ENCODE measurements around the gene CCNY.

CCNY gene

DNA sequence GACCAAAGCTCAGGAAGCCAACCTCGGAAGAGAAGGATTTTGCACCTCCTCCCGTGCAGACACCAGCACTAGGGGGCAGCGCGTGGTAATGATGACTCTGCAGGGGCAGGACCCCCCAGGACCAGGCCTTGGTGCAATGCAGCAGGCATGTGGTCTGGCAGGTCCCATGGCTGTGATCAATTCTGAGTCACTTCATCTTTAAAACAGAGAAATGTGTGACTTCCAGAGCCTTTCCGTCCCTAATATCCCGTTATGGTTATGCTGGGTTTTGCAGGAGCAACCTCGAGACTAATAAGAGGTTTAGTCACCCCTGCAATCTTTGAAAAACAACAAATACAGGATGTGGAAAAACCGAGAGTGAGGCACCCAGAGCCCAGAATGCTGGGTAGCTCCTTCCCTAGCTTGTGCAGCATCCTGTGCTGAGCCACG lies 238.6 kb downstream of the CCNY start:
- Histone ChIP-seq H3K4me1 (ENCODE audit: control insufficient read depth in 1 of 2, insufficient read depth in 2 of 2, low read length in 2 of 2) (no peaks in the 10 kb centered on the region), H3K9me3 (ENCODE audit: control insufficient read depth in 1 of 2, low read length in 2 of 2) (no peaks in the 10 kb centered on the region), H3K36me3 (ENCODE audit: control insufficient read depth in 1 of 2, insufficient read depth in 2 of 2, low read length in 2 of 2) (peaks cover 6 to 19% of the 10 kb centered on the region in 2 donors), H3K4me3 (ENCODE audit: low read depth in 1 of 2, low read length in 2 of 2) (no peak overlapping the region), H3K27me3 (ENCODE audit: low read depth, low read length) (no peaks in the 10 kb centered on the region), H3K27ac (ENCODE audit: low read length) (no peak overlapping the region)

DNA sequence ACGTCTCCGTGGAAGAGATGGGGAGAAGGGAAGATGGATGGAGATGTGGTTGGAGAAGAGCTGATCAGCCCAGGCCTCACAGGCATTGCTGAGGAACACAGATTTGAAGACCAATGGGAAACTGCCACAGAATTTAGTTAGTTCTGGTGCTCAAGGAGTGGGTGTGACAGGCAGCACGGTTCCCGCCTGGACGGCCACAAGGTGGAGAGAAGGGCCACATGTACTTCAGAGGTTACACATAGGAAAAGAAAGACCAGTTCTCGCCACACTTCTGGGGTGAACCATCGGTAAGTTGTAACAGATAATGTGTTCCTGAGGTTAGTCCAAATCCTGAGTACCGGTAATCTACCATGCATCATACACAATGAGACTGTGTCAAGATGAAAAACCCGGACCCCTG lies 239.3 kb downstream of the CCNY start:
- Histone ChIP-seq H3K27me3 (ENCODE audit: low read depth, low read length) (no peaks in the 10 kb centered on the region), H3K27ac (ENCODE audit: low read length) (no peak overlapping the region), H3K4me1 (ENCODE audit: control insufficient read depth in 1 of 2, insufficient read depth in 2 of 2, low read length in 2 of 2) (no peaks in the 10 kb centered on the region), H3K36me3 (ENCODE audit: control insufficient read depth in 1 of 2, insufficient read depth in 2 of 2, low read length in 2 of 2) (peaks cover under 1 to 13% of the 10 kb centered on the region in 2 donors), H3K4me3 (ENCODE audit: low read depth in 1 of 2, low read length in 2 of 2) (no peak overlapping the region), H3K9me3 (ENCODE audit: control insufficient read depth in 1 of 2, low read length in 2 of 2) (no peaks in the 10 kb centered on the region)

DNA sequence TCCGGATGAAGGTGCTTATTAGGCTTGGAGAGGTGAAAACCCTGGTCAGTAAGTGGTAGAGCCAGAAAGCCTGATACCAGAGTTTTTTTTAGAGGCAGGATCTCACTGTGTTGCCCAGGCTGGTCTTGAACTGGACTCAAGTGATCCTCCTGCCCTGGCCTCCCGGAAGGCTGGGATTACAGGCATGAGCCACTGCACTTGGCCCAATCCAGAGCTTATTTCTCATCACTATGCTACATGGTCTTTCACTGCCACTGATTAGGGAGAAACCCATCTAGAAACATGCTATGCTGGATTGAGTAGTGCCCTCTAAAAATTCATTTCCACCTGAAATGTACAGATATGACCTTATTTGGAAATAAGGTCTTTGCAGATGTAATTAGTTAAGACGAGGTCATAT lies 240.4 kb downstream of the CCNY start:
- Histone ChIP-seq H3K36me3 (ENCODE audit: control insufficient read depth in 1 of 2, insufficient read depth in 2 of 2, low read length in 2 of 2) (peaks cover 0 to 12% of the 10 kb centered on the region in 2 donors), H3K9me3 (ENCODE audit: control insufficient read depth in 1 of 2, low read length in 2 of 2) (no peaks in the 10 kb centered on the region)

GRCh38 chr10:35577926-35578617 lies 241.8 kb downstream of the CCNY start:
- H3K9me3 ChIP-seq (ENCODE audit: control insufficient read depth in 1 of 2, low read length in 2 of 2), result no peaks in the 10 kb centered on the region
- H3K36me3 ChIP-seq (ENCODE audit: control insufficient read depth in 1 of 2, insufficient read depth in 2 of 2, low read length in 2 of 2), result peaks cover 0 to 12% of the 10 kb centered on the region in 2 donors
- no peaks in the 10 kb centered on the region for H3K27me3 ChIP-seq (ENCODE audit: low read depth, low read length)
- H3K27ac ChIP-seq (ENCODE audit: low read length), result no peak overlapping the region
- H3K4me3 ChIP-seq (ENCODE audit: low read depth in 1 of 2, low read length in 2 of 2), result no peak overlapping the region
- no peaks in the 10 kb centered on the region for H3K4me1 ChIP-seq (ENCODE audit: control insufficient read depth in 1 of 2, insufficient read depth in 2 of 2, low read length in 2 of 2)

More for the DNA sequence above, 240.4 kb downstream of the CCNY start:
- Histone ChIP-seq H3K4me3 (ENCODE audit: low read depth in 1 of 2, low read length in 2 of 2) (no peak overlapping the region), H3K4me1 (ENCODE audit: control insufficient read depth in 1 of 2, insufficient read depth in 2 of 2, low read length in 2 of 2) (no peaks in the 10 kb centered on the region), H3K27ac (ENCODE audit: low read length) (no peak overlapping the region), H3K27me3 (ENCODE audit: low read depth, low read length) (no peaks in the 10 kb centered on the region)

DNA sequence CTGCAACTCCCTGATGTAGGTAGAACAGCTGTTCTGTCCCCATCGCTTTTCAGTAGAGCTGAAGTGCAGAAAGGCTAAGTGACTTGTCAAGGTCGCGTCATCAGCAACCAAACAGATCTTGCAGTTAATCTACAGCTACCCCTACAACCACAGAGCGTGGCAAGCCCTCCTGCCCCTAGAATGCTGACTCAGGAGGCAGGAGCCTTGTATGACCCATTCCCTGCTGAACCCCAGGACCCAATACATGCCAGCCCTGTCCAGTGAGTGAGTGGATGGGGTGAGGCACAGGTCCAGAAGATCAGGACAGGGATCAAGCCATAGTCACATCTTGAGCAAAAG lies 242.3 kb downstream of the CCNY start:
- Histone ChIP-seq H3K27me3 (ENCODE audit: low read depth, low read length) (no peaks in the 10 kb centered on the region), H3K36me3 (ENCODE audit: control insufficient read depth in 1 of 2, insufficient read depth in 2 of 2, low read length in 2 of 2) (peaks cover 0 to 12% of the 10 kb centered on the region in 2 donors), H3K4me1 (ENCODE audit: control insufficient read depth in 1 of 2, insufficient read depth in 2 of 2, low read length in 2 of 2) (no peaks in the 10 kb centered on the region), H3K27ac (ENCODE audit: low read length) (no peak overlapping the region), H3K4me3 (ENCODE audit: low read depth in 1 of 2, low read length in 2 of 2) (no peak overlapping the region), H3K9me3 (ENCODE audit: control insufficient read depth in 1 of 2, low read length in 2 of 2) (no peaks in the 10 kb centered on the region)

DNA sequence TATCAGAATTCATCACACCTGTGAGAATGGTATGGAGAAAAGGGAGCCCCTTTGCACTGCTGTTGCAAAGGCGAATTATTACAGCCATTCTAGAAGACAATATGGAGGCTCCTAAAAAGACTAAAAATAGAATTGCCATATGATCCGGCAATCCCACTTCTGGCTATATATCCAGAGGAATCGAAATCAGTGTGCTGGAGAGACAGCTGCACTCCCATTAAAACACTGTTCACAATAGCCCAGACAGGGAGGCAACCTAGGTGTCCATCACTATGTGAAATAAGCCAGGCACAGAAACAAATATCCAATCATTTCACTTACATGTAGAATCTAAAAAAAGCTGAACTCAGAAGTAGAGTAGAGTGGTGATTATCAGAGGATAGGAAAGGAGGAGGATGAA lies 242.8 kb downstream of the CCNY start:
- H3K9me3 ChIP-seq (ENCODE audit: control insufficient read depth in 1 of 2, low read length in 2 of 2), result no peaks in the 10 kb centered on the region
- no peak overlapping the region for H3K27ac ChIP-seq (ENCODE audit: low read length)
- H3K4me1 ChIP-seq (ENCODE audit: control insufficient read depth in 1 of 2, insufficient read depth in 2 of 2, low read length in 2 of 2), result no peaks in the 10 kb centered on the region
- H3K36me3 ChIP-seq (ENCODE audit: control insufficient read depth in 1 of 2, insufficient read depth in 2 of 2, low read length in 2 of 2), result peaks cover 0 to 12% of the 10 kb centered on the region in 2 donors
- H3K4me3 ChIP-seq (ENCODE audit: low read depth in 1 of 2, low read length in 2 of 2), result no peak overlapping the region
- H3K27me3 ChIP-seq (ENCODE audit: low read depth, low read length), result no peaks in the 10 kb centered on the region

GRCh38 chr10:35579726-35580422 lies 243.6 kb downstream of the CCNY start:
- peaks cover 0 to 6% of the 10 kb centered on the region in 2 donors for H3K36me3 ChIP-seq (ENCODE audit: control insufficient read depth in 1 of 2, insufficient read depth in 2 of 2, low read length in 2 of 2)

DNA sequence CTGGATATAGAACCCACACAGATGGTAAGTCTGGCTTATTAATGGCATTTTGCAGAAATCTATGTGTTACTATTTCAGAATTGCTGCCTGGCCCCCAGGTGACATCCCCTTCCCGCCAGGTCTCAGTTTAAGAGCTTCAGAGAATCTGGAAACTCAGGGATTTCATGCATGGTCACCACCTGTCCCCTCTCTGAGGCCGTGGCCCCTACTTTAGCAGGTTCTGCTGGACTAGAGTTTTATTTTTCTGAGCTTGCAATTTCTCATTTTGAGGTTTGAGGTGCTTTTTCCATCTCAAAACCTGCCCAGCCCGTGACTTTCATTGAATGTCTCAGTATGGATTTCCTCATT lies 244.1 kb downstream of the CCNY start:
- Histone ChIP-seq H3K4me1 (ENCODE audit: control insufficient read depth in 1 of 2, insufficient read depth in 2 of 2, low read length in 2 of 2) (no peaks in the 10 kb centered on the region), H3K36me3 (ENCODE audit: control insufficient read depth in 1 of 2, insufficient read depth in 2 of 2, low read length in 2 of 2) (peaks cover 0 to under 1% of the 10 kb centered on the region in 2 donors), H3K27me3 (ENCODE audit: low read depth, low read length) (no peaks in the 10 kb centered on the region), H3K27ac (ENCODE audit: low read length) (no peak overlapping the region), H3K9me3 (ENCODE audit: control insufficient read depth in 1 of 2, low read length in 2 of 2) (no peaks in the 10 kb centered on the region), H3K4me3 (ENCODE audit: low read depth in 1 of 2, low read length in 2 of 2) (no peak overlapping the region)

More at GRCh38 chr10:35579726-35580422, 243.6 kb downstream of the CCNY start:
- Histone ChIP-seq H3K4me3 (ENCODE audit: low read depth in 1 of 2, low read length in 2 of 2) (no peak overlapping the region), H3K9me3 (ENCODE audit: control insufficient read depth in 1 of 2, low read length in 2 of 2) (no peaks in the 10 kb centered on the region), H3K4me1 (ENCODE audit: control insufficient read depth in 1 of 2, insufficient read depth in 2 of 2, low read length in 2 of 2) (no peaks in the 10 kb centered on the region), H3K27ac (ENCODE audit: low read length) (no peak overlapping the region), H3K27me3 (ENCODE audit: low read depth, low read length) (no peaks in the 10 kb centered on the region)

DNA sequence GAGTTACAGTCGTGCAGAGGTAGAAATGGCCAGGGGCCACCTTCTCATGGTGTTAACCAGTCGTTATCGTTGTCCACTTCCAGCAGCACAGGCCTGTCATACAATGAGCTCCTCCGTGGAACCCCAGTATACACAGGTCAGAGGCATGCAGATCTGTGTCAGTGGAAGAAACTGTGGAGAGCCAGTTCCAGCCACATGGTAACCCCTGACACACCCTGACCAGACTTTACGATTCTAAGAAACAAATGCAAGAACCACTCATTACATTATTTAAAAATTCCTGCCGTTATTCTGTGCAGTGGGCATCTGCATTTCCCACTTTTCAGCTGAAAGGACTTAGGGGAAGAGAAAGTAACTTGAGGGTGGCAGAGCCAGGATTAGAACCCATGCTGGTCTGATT lies 245.3 kb downstream of the CCNY start:
- no peaks in the 10 kb centered on the region for H3K36me3 ChIP-seq (ENCODE audit: control insufficient read depth in 1 of 2, insufficient read depth in 2 of 2, low read length in 2 of 2)
- no peaks in the 10 kb centered on the region for H3K4me1 ChIP-seq (ENCODE audit: control insufficient read depth in 1 of 2, insufficient read depth in 2 of 2, low read length in 2 of 2)
- no peaks in the 10 kb centered on the region for H3K9me3 ChIP-seq (ENCODE audit: control insufficient read depth in 1 of 2, low read length in 2 of 2)
- H3K4me3 ChIP-seq (ENCODE audit: low read depth in 1 of 2, low read length in 2 of 2), result no peak overlapping the region
- no peaks in the 10 kb centered on the region for H3K27me3 ChIP-seq (ENCODE audit: low read depth, low read length)
- no peak overlapping the region for H3K27ac ChIP-seq (ENCODE audit: low read length)

DNA sequence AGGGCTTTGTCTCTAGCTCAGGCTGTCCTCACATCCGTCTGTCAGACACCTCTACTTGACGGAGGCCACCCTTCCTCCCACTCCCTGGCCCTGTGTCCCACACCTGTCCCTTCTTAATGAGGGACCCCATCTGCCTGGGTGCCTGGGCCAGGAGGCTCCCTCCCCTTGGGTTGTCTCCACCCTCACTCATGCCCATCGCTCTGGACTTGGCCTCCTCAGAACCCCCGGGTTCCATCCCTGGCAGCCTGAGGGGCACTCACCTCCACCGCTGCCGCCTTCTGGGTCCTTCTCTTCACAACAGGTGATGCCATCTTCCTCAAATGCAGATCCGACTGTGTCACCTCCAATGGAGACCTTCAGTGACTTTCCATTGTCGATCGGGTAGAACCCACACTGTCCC lies 248.6 kb downstream of the CCNY start:
- Histone ChIP-seq H3K9me3 (ENCODE audit: control insufficient read depth in 1 of 2, low read length in 2 of 2) (no peaks in the 10 kb centered on the region), H3K4me1 (ENCODE audit: control insufficient read depth in 1 of 2, insufficient read depth in 2 of 2, low read length in 2 of 2) (no peaks in the 10 kb centered on the region), H3K36me3 (ENCODE audit: control insufficient read depth in 1 of 2, insufficient read depth in 2 of 2, low read length in 2 of 2) (no peaks in the 10 kb centered on the region), H3K27ac (ENCODE audit: low read length) (no peak overlapping the region), H3K4me3 (ENCODE audit: low read depth in 1 of 2, low read length in 2 of 2) (no peak overlapping the region), H3K27me3 (ENCODE audit: low read depth, low read length) (no peaks in the 10 kb centered on the region)

GRCh38 chr10:35585356-35585755 lies 249.0 kb downstream of the CCNY start:
- H3K4me3 ChIP-seq (ENCODE audit: low read depth in 1 of 2, low read length in 2 of 2), result no peak overlapping the region
- no peaks in the 10 kb centered on the region for H3K27me3 ChIP-seq (ENCODE audit: low read depth, low read length)
- H3K4me1 ChIP-seq (ENCODE audit: control insufficient read depth in 1 of 2, insufficient read depth in 2 of 2, low read length in 2 of 2), result no peaks in the 10 kb centered on the region
- H3K36me3 ChIP-seq (ENCODE audit: control insufficient read depth in 1 of 2, insufficient read depth in 2 of 2, low read length in 2 of 2), result no peaks in the 10 kb centered on the region
- no peak overlapping the region for H3K27ac ChIP-seq (ENCODE audit: low read length)
- no peaks in the 10 kb centered on the region for H3K9me3 ChIP-seq (ENCODE audit: control insufficient read depth in 1 of 2, low read length in 2 of 2)
